Activated naive CD8-positive, alpha-beta T cell (primary cell): ENCODE measurements around the gene DEFB132.
A peak's percentile ranks its signal among the peaks of the same experiment; 100 is the strongest.

Experiments
- H3K27ac Mint-ChIP-seq: one replicate; pipeline ENCODE4 v1.8.0; 2021; ENCODE audit warnings: mixed read lengths
- H3K27me3 Mint-ChIP-seq: one replicate; pipeline ENCODE4 v1.8.0; 2021; ENCODE audit warnings: mixed read lengths
- H3K36me3 Mint-ChIP-seq: one replicate; pipeline ENCODE4 v1.8.0; 2021; ENCODE audit warnings: mixed read lengths
- H3K4me1 Mint-ChIP-seq: one replicate; pipeline ENCODE4 v1.8.0; 2021; ENCODE audit warnings: low read depth, mixed read lengths
- H3K4me3 Mint-ChIP-seq: one replicate; pipeline ENCODE4 v1.8.0; 2021; ENCODE audit warnings: mild to moderate bottlenecking, mixed read lengths
- H3K9me3 Mint-ChIP-seq: one replicate; pipeline ENCODE4 v1.8.0; 2021; ENCODE audit warnings: low read depth, mixed read lengths

DEFB132 gene

GRCh38 chr20:276620-277495 is 19.3 kb downstream of the DEFB132 start:
- H3K27ac Mint-ChIP-seq: no peak overlapping the region
- no peaks in the 10 kb centered on the region for H3K27me3 Mint-ChIP-seq
- H3K9me3 Mint-ChIP-seq: no peaks in the 10 kb centered on the region
- peaks cover 7% of the 10 kb centered on the region for H3K36me3 Mint-ChIP-seq
- H3K4me1 Mint-ChIP-seq: no peaks in the 10 kb centered on the region
- H3K4me3 Mint-ChIP-seq: no peak overlapping the region

- Mint-ChIP-seq H3K27ac (no peak overlapping the region), H3K27me3 (no peaks in the 10 kb centered on the region), H3K9me3 (no peaks in the 10 kb centered on the region), H3K4me1 (no peaks in the 10 kb centered on the region), H3K36me3 (peaks cover 7% of the 10 kb centered on the region), H3K4me3 (no peak overlapping the region)
These were observed 19.9 kb downstream of the DEFB132 start for GRCh38 chr20:277496-277781.

- H3K27me3 Mint-ChIP-seq: no peaks in the 10 kb centered on the region
- no peak overlapping the region for H3K4me3 Mint-ChIP-seq
- H3K27ac Mint-ChIP-seq: no peak overlapping the region
- peaks cover 7% of the 10 kb centered on the region for H3K36me3 Mint-ChIP-seq
- no peaks in the 10 kb centered on the region for H3K4me1 Mint-ChIP-seq
- H3K9me3 Mint-ChIP-seq: no peaks in the 10 kb centered on the region
These were observed 20.7 kb downstream of the DEFB132 start for GRCh38 chr20:278181-278580.

- H3K4me1 Mint-ChIP-seq: no peaks in the 10 kb centered on the region
- H3K27me3 Mint-ChIP-seq: no peaks in the 10 kb centered on the region
- H3K4me3 Mint-ChIP-seq: no peak overlapping the region
- H3K9me3 Mint-ChIP-seq: no peaks in the 10 kb centered on the region
- H3K27ac Mint-ChIP-seq: no peak overlapping the region
- H3K36me3 Mint-ChIP-seq: peaks cover 7% of the 10 kb centered on the region
These were observed 21.4 kb downstream of the DEFB132 start for GRCh38 chr20:278607-279571.

- H3K4me1 Mint-ChIP-seq: no peaks in the 10 kb centered on the region
- H3K9me3 Mint-ChIP-seq: no peaks in the 10 kb centered on the region
- no peak overlapping the region for H3K27ac Mint-ChIP-seq
- no peaks in the 10 kb centered on the region for H3K36me3 Mint-ChIP-seq
- no peaks in the 10 kb centered on the region for H3K27me3 Mint-ChIP-seq
- H3K4me3 Mint-ChIP-seq: no peak overlapping the region
These were observed 26.6 kb downstream of the DEFB132 start for GRCh38 chr20:284172-284571.

- H3K27ac Mint-ChIP-seq: no peak overlapping the region
- peaks cover 5% of the 10 kb centered on the region for H3K4me1 Mint-ChIP-seq
- H3K27me3 Mint-ChIP-seq: no peaks in the 10 kb centered on the region
- H3K9me3 Mint-ChIP-seq: no peaks in the 10 kb centered on the region
- no peaks in the 10 kb centered on the region for H3K36me3 Mint-ChIP-seq
- no peak overlapping the region for H3K4me3 Mint-ChIP-seq
These were observed 29.0 kb downstream of the DEFB132 start for GRCh38 chr20:286508-286907.

GRCh38 chr20:288956-289692 is 31.6 kb downstream of the DEFB132 start:
- H3K9me3 Mint-ChIP-seq: no peaks in the 10 kb centered on the region
- H3K27ac Mint-ChIP-seq: no peak overlapping the region
- H3K4me1 Mint-ChIP-seq: peaks cover 7% of the 10 kb centered on the region
- H3K36me3 Mint-ChIP-seq: no peaks in the 10 kb centered on the region
- H3K4me3 Mint-ChIP-seq: peak overlapping the region; percentile 32
- no peaks in the 10 kb centered on the region for H3K27me3 Mint-ChIP-seq

GRCh38 chr20:289693-290083 is 32.2 kb downstream of the DEFB132 start:
- no peaks in the 10 kb centered on the region for H3K9me3 Mint-ChIP-seq
- H3K36me3 Mint-ChIP-seq: no peaks in the 10 kb centered on the region
- no peak overlapping the region for H3K4me3 Mint-ChIP-seq
- H3K27me3 Mint-ChIP-seq: no peaks in the 10 kb centered on the region
- H3K4me1 Mint-ChIP-seq: peaks cover 7% of the 10 kb centered on the region
- peak overlapping the region; percentile 72 for H3K27ac Mint-ChIP-seq

- Mint-ChIP-seq H3K9me3 (no peaks in the 10 kb centered on the region), H3K36me3 (no peaks in the 10 kb centered on the region), H3K27me3 (no peaks in the 10 kb centered on the region), H3K4me1 (peaks cover 7% of the 10 kb centered on the region), H3K4me3 (no peak within 1 kb of the TSS), H3K27ac (peak within 1 kb of the TSS; percentile 72)
These were observed 32.7 kb downstream of the DEFB132 start, which contains the start of gene C20orf96 for GRCh38 chr20:290084-290831. Gene C20orf96 (minus strand): TSS chr20:290750. CDS start chr20:290610, 140 bp downstream.

GRCh38 chr20:294602-295001 is 37.1 kb downstream of the DEFB132 start:
- H3K27me3 Mint-ChIP-seq: no peaks in the 10 kb centered on the region
- H3K4me3 Mint-ChIP-seq: no peak overlapping the region

GRCh38 chr20:295804-296203 is 38.3 kb downstream of the DEFB132 start:
- Mint-ChIP-seq H3K4me3 (peak overlapping the region; percentile 91), H3K36me3 (peaks cover 6% of the 10 kb centered on the region), H3K4me1 (peaks cover 25% of the 10 kb centered on the region), H3K27ac (peak overlapping the region; percentile 28), H3K9me3 (no peaks in the 10 kb centered on the region), H3K27me3 (no peaks in the 10 kb centered on the region)

More at GRCh38 chr20:294602-295001, 37.1 kb downstream of the DEFB132 start:
- no peaks in the 10 kb centered on the region for H3K9me3 Mint-ChIP-seq
- peaks cover 19% of the 10 kb centered on the region for H3K4me1 Mint-ChIP-seq
- H3K36me3 Mint-ChIP-seq: peaks cover 3% of the 10 kb centered on the region
- no peak overlapping the region for H3K27ac Mint-ChIP-seq

- Mint-ChIP-seq H3K36me3 (peaks cover 6% of the 10 kb centered on the region), H3K27ac (peak within 1 kb of the TSS; percentile 99), H3K4me3 (peak within 1 kb of the TSS; percentile 100), H3K4me1 (peaks cover 36% of the 10 kb centered on the region), H3K9me3 (no peaks in the 10 kb centered on the region), H3K27me3 (no peaks in the 10 kb centered on the region)
These were observed 39.8 kb downstream of the DEFB132 start, which contains the start of gene ZCCHC3 for GRCh38 chr20:297098-297924. Gene ZCCHC3 (plus strand): TSS chr20:297570. CDS start chr20:297587, 17 bp downstream.

- H3K4me3 Mint-ChIP-seq: peak overlapping the region; percentile 100
- H3K36me3 Mint-ChIP-seq: peaks cover 6% of the 10 kb centered on the region
- H3K27me3 Mint-ChIP-seq: no peaks in the 10 kb centered on the region
- H3K4me1 Mint-ChIP-seq: peaks cover 37% of the 10 kb centered on the region
- H3K9me3 Mint-ChIP-seq: no peaks in the 10 kb centered on the region
- peak overlapping the region; percentile 99 for H3K27ac Mint-ChIP-seq
These were observed 40.6 kb downstream of the DEFB132 start for GRCh38 chr20:297925-298775.
